Spinal cord (tissue), 10 donors: ENCODE data around the gene PNLIP. TPM values are rescaled to one million over a fixed set of nuclear protein-coding genes. Genes with fewer than 3 reads are reported as not detected.

Source experiments
- DNase-seq, 6 donors: peaks; one replicate each; pipeline versions ENCODE4 v3.0.0 to v3.0.0-alpha.2; 2013 to 2015; ENCODE audit warnings: low spot score in 6 of 6, low read depth in 4 of 6
- H3K27ac ChIP-seq: one replicate; pipeline ENCODE4 v1.5.1; 2013; ENCODE audit warnings: low read depth, low read length, control low read depth
- H3K27me3 ChIP-seq: one replicate; pipeline ENCODE4 v1.6.1; 2013; ENCODE audit warnings: low read length; ENCODE audit not compliant: control insufficient read depth, insufficient read depth
- H3K36me3 ChIP-seq: one replicate; pipeline ENCODE4 v1.6.1; 2013; ENCODE audit warnings: low read length; ENCODE audit not compliant: control insufficient read depth, insufficient read depth
- H3K4me1 ChIP-seq: one replicate; pipeline ENCODE4 v1.6.1; 2013; ENCODE audit warnings: low read length; ENCODE audit not compliant: control insufficient read depth, insufficient read depth
- H3K4me3 ChIP-seq: one replicate; pipeline ENCODE4 v1.5.1; 2013; ENCODE audit warnings: low read depth, low read length, control low read depth
- H3K9me3 ChIP-seq: one replicate; pipeline ENCODE4 v1.6.1; 2013; ENCODE audit warnings: low read length; ENCODE audit not compliant: control insufficient read depth, insufficient read depth
- WGBS: methylation state at CpG from one replicate; pipeline ENCODE4 v1.1.5; 2013; ENCODE audit warnings: missing lambda C conversion rate; ENCODE audit not compliant: insufficient coverage; 5-methylcytosine and 5-hydroxymethylcytosine counted together
- long read RNA-seq, 4 donors: transcript quantifications; one replicate each; lab custom pipeline, GENCODE V29; 2026
- polyA plus RNA-seq, 2 donors: library from polyadenylated mRNA; unstranded; fragments of 120-200 nt; gene quantifications; one replicate each; pipeline ENCODE4 v1.2.1, GENCODE V29; 2013; ENCODE audit not compliant: insufficient read length in 2 of 2
- total RNA-seq, 2 donors: library from RNA; depleted of rRNA in 1 of 2; stranded (reverse); fragments of 120-200 nt in 1 of 2; fragments of >200 nt in 1 of 2; gene quantifications; one replicate each; pipeline versions ENCODE4 v1.2.3 to v1.2.4, GENCODE V29; 2013 to 2014
- donor health status: healthy.

PNLIP gene
- total RNA-seq: under 1 TPM; 0.11 to 0.20 TPM
- under 1 TPM; 0.42 to 0.57 TPM for polyA plus RNA-seq
- long read RNA-seq, donor 1: 0 reads
- long read RNA-seq, donor 2: 0 reads
- long read RNA-seq, donor 3: 0 reads
- long read RNA-seq, donor 4: 0 reads

DNA sequence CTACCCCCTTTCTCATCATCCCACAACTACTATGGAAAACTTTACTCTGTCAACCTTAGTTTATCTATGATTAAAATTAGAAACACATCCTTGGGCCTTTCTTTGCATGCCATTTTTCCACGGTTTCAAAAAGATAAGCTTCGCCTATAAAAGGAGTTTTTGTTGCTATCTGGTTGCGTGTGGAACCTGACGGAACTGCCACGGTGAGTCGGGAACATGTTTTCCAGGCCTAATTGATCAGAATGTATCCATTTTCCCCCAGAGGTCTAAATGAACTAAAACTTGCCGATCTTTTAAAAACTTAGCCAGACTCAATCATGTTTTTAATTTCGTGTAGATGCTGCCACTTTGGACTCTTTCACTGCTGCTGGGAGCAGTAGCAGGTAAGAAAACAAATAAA is at the start of gene PNLIP:
PNLIP (plus strand) TSS at position 176 of the 400 bp plus-strand sequence; CDS start at position 338, 162 bp downstream.
- no peaks in the 10 kb centered on the region for H3K4me1 ChIP-seq
- H3K9me3 ChIP-seq: no peaks in the 10 kb centered on the region
- H3K27ac ChIP-seq: no peak within 1 kb of the TSS
- 91% methylated on average over 7 of the region's 8 CpGs for WGBS
- DNase-seq: no peak
- H3K36me3 ChIP-seq: no peaks in the 10 kb centered on the region
- no peak within 1 kb of the TSS for H3K4me3 ChIP-seq
- H3K27me3 ChIP-seq: no peaks in the 10 kb centered on the region

GRCh38 chr10:116504786-116505185 is 40.9 kb upstream of the PNLIP start:
- no peaks in the 10 kb centered on the region for H3K27me3 ChIP-seq
- no peaks in the 10 kb centered on the region for H3K4me1 ChIP-seq
- H3K4me3 ChIP-seq: no peak overlapping the region
- 71% methylated on average over 2 of the region's 8 CpGs for WGBS
- H3K36me3 ChIP-seq: no peaks in the 10 kb centered on the region
- no peak for DNase-seq
- no peaks in the 10 kb centered on the region for H3K9me3 ChIP-seq
- no peak overlapping the region for H3K27ac ChIP-seq

DNA sequence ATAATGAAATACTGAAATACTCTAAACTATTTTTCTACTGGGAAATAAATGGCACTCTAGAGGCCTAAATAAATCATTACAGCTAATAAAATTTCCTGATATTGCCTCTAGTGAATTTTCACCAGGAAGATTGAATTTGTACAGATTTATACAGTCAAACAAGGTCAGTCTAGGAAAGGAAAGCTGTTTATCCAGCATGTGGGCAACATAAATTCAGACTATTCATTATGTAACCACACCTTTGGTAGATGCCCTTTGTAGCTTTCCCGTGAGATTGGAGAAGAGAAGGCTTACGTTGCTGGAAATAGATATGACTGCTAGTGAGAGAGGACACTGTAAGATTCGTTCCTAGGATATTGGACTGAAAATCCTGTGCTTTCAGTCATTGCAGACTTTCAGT is 35.2 kb upstream of the PNLIP start:
- Histone ChIP-seq H3K27ac (no peak overlapping the region), H3K4me1 (no peaks in the 10 kb centered on the region), H3K36me3 (no peaks in the 10 kb centered on the region), H3K27me3 (no peaks in the 10 kb centered on the region), H3K9me3 (no peaks in the 10 kb centered on the region), H3K4me3 (no peak overlapping the region)
- no CpG with 5 or more reads among the region's 3 CpGs for WGBS
- peak in 1 of 6 donors; percentile 52 for DNase-seq

DNA sequence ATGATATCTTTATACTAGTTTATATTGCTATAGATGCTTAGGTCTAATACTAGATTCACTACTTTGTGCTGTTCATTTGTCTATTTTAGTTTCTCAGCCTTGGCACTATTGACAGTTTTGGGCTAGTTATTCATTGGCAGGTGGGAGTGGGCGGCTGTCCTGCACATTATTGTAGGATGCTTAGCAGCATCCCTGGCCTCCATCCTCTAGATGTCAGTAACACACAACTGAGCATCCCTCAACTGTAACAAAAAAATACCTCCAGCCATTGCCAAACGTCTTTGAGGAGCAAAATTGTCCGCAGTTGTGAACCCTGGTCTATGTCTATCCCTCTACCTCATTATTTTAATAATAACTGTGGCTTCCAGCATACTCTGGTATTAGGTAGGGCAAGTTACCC is 34.4 kb upstream of the PNLIP start:
- Histone ChIP-seq H3K27ac (no peak overlapping the region), H3K9me3 (no peaks in the 10 kb centered on the region), H3K4me3 (no peak overlapping the region), H3K36me3 (no peaks in the 10 kb centered on the region), H3K27me3 (no peaks in the 10 kb centered on the region), H3K4me1 (no peaks in the 10 kb centered on the region)
- WGBS: no CpG with 5 or more reads among the region's 3 CpGs
- DNase-seq: no peak

DNA sequence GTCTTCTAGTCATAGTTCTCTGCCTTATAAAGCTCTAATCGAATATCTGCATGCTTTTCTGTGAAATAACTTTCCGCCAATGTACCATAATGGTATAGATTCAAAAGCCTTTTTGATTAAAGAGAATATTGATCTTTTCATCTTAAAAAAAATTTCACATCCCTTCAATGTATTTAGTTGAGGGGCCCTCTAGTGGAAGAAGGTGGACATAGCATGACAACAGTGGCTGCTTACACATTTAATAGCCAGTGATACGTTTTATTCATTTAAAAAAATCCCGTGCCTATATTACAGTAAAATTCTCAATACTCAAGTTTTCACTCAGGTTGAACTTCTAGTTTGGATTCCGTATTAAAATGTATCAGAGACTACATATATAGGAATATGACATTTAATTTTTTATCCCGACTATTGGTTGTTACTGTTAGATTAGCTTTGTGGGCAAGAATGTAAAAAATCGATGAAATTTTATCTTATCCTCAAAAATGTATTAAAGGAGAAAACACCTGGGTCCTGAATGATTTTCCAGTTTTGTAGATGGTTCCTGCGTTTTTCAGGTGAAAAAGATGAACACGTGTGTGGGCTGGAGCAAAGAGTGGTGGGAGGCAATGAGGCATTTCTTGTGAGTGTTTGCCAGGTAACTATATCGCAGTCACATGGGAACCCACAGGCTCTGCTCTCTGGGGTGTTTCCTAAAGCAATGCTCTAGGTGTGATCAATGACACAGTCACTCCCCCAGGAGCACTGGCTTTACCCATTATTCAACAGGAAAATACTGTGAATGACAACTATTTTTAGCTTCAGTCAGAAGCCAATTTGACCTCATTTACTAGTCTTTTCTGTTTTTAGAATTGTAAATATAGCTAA is 24.1 kb upstream of the PNLIP start:
- WGBS: 58% methylated on average over 3 of the region's 10 CpGs
- Histone ChIP-seq H3K9me3 (no peaks in the 10 kb centered on the region), H3K36me3 (no peaks in the 10 kb centered on the region), H3K27ac (no peak overlapping the region), H3K4me3 (no peak overlapping the region), H3K4me1 (no peaks in the 10 kb centered on the region), H3K27me3 (no peaks in the 10 kb centered on the region)
- DNase-seq: peak in 5 of 6 donors; percentile 24 to 89 (median 38)

DNA sequence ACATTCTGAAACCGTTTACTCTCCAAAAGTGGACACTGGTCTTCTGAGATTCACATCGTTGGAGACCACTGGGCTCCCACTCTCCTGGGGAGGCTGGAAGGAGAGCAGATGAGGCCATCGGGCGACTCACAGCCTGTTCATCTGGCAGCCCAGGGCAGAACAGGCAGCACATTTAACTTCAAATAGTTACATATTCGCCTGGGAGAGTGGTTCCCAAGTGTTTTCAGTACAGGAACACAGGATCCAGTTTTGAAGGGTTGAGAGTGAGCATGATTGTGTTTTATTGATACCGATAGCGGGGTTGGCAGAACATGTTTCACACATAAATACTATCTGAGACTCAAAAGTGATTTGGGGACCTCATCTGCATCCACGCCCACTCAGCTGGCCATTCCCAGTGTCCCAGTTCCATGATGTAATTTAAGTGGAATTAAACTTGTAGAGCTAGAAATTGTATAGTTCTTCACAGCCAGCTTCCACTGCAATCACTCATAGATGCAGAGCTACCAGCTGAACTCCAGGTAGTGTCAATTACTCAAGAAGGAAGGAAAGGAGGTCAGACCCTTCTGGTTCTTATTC is 22.8 kb upstream of the PNLIP start:
- H3K36me3 ChIP-seq: no peaks in the 10 kb centered on the region
- WGBS: 73% methylated on average over 3 of the region's 8 CpGs

GRCh38 chr10:116524736-116525135 is 21.0 kb upstream of the PNLIP start:
- Histone ChIP-seq H3K36me3 (no peaks in the 10 kb centered on the region), H3K4me1 (no peaks in the 10 kb centered on the region), H3K4me3 (no peak overlapping the region), H3K27ac (no peak overlapping the region), H3K27me3 (no peaks in the 10 kb centered on the region), H3K9me3 (no peaks in the 10 kb centered on the region)
- 100% methylated on average over 1 of the region's 3 CpGs for WGBS
- DNase-seq: no peak

More for the DNA sequence above, 22.8 kb upstream of the PNLIP start:
- Histone ChIP-seq H3K27ac (no peak overlapping the region), H3K27me3 (no peaks in the 10 kb centered on the region), H3K4me3 (no peak overlapping the region), H3K9me3 (no peaks in the 10 kb centered on the region), H3K4me1 (no peaks in the 10 kb centered on the region)
- DNase-seq: no peak

GRCh38 chr10:116526219-116526618 is 19.5 kb upstream of the PNLIP start:
- Histone ChIP-seq H3K9me3 (no peaks in the 10 kb centered on the region), H3K4me1 (no peaks in the 10 kb centered on the region), H3K36me3 (no peaks in the 10 kb centered on the region), H3K27me3 (no peaks in the 10 kb centered on the region), H3K4me3 (no peak overlapping the region), H3K27ac (no peak overlapping the region)
- no peak for DNase-seq
- no CpG with 5 or more reads among the region's 3 CpGs for WGBS

- no peak overlapping the region for H3K27ac ChIP-seq
- no peaks in the 10 kb centered on the region for H3K4me1 ChIP-seq
- 100% methylated on average over 1 of the region's 2 CpGs for WGBS
- no peak overlapping the region for H3K4me3 ChIP-seq
- H3K9me3 ChIP-seq: peaks cover 8% of the 10 kb centered on the region
- H3K27me3 ChIP-seq: no peaks in the 10 kb centered on the region
- H3K36me3 ChIP-seq: no peaks in the 10 kb centered on the region
- no peak for DNase-seq
Observed at GRCh38 chr10:116536810-116537209, 8.9 kb upstream of the PNLIP start.

GRCh38 chr10:116538456-116538855 is 7.3 kb upstream of the PNLIP start:
- DNase-seq: no peak
- no peaks in the 10 kb centered on the region for H3K27me3 ChIP-seq
- H3K4me1 ChIP-seq: no peaks in the 10 kb centered on the region
- no peak overlapping the region for H3K27ac ChIP-seq
- H3K9me3 ChIP-seq: peaks cover 8% of the 10 kb centered on the region
- H3K4me3 ChIP-seq: no peak overlapping the region
- H3K36me3 ChIP-seq: no peaks in the 10 kb centered on the region
